ENCODE measurements around the gene BDP1. TPM values are rescaled to one million over a fixed set of nuclear protein-coding genes. Genes with fewer than 3 reads are reported as not detected.
"Not testable (repeated sequence)": the region's sequence is repeated elsewhere in the genome, so short reads cannot be mapped to it uniquely, and the experiment has no call there.

BDP1 gene
- total RNA-seq, 1 experiment from 2014 or later: 31.2 TPM

- CTCF ChIA-PET: no interaction called here
- intact Hi-C loops (cut with micrococcal nuclease; ENCODE audit: unreplicated experiment): no loop called here
- Mint-ChIP-seq H3K4me3 (ENCODE audit: low read depth, unreplicated experiment) (no peak overlapping the region), H3K9me3 (ENCODE audit: low read depth, unreplicated experiment) (no peaks in the 10 kb centered on the region), H3K4me1 (ENCODE audit: low read depth, unreplicated experiment) (no peaks in the 10 kb centered on the region), H3K36me3 (ENCODE audit: insufficient read depth, unreplicated experiment) (peaks cover 22% of the 10 kb centered on the region), H3K27me3 (ENCODE audit: unreplicated experiment) (no peaks in the 10 kb centered on the region), H3K27ac (ENCODE audit: unreplicated experiment) (no peak overlapping the region)
- TF ChIP-seq CTCF (IDR thresholded peaks at IDR 0.05; ENCODE audit: unreplicated experiment): no peak
- BruUV-seq (replicated peaks): no TSS peak
- DNase-seq: no peak
Observed at GRCh38 chr5:71533142-71533541, 77.7 kb downstream of the BDP1 start.

GRCh38 chr5:71533615-71534014 is 78.2 kb downstream of the BDP1 start:
- H3K27ac Mint-ChIP-seq (ENCODE audit: unreplicated experiment): no peak overlapping the region
- no peak for DNase-seq
- no peak overlapping the region for H3K4me3 Mint-ChIP-seq (ENCODE audit: low read depth, unreplicated experiment)
- no peak for TF ChIP-seq CTCF (IDR thresholded peaks at IDR 0.05; ENCODE audit: unreplicated experiment)
- intact Hi-C loops (cut with micrococcal nuclease; ENCODE audit: unreplicated experiment): no loop called here
- H3K36me3 Mint-ChIP-seq (ENCODE audit: insufficient read depth, unreplicated experiment): peaks cover 22% of the 10 kb centered on the region
- H3K27me3 Mint-ChIP-seq (ENCODE audit: unreplicated experiment): no peaks in the 10 kb centered on the region
- no peaks in the 10 kb centered on the region for H3K9me3 Mint-ChIP-seq (ENCODE audit: low read depth, unreplicated experiment)
- no TSS peak for BruUV-seq (replicated peaks)
- CTCF ChIA-PET: interaction anchor here (0.6 kb wide), 1 partner anchor 189 kb away, joined by 3 read pairs; no protein-coding TSS in a partner anchor
- H3K4me1 Mint-ChIP-seq (ENCODE audit: low read depth, unreplicated experiment): no peaks in the 10 kb centered on the region

GRCh38 chr5:71537687-71538086 is 82.2 kb downstream of the BDP1 start:
- intact Hi-C loops (cut with micrococcal nuclease; ENCODE audit: unreplicated experiment): no loop called here
- H3K36me3 Mint-ChIP-seq (ENCODE audit: insufficient read depth, unreplicated experiment): peaks cover 22% of the 10 kb centered on the region
- H3K27ac Mint-ChIP-seq (ENCODE audit: unreplicated experiment): no peak overlapping the region
- no peaks in the 10 kb centered on the region for H3K4me1 Mint-ChIP-seq (ENCODE audit: low read depth, unreplicated experiment)
- CTCF ChIA-PET: no interaction called here
- TF ChIP-seq CTCF (IDR thresholded peaks at IDR 0.05; ENCODE audit: unreplicated experiment): no peak
- no peak for DNase-seq
- H3K9me3 Mint-ChIP-seq (ENCODE audit: low read depth, unreplicated experiment): no peaks in the 10 kb centered on the region
- no TSS peak for BruUV-seq (replicated peaks)
- no peaks in the 10 kb centered on the region for H3K27me3 Mint-ChIP-seq (ENCODE audit: unreplicated experiment)
- H3K4me3 Mint-ChIP-seq (ENCODE audit: low read depth, unreplicated experiment): no peak overlapping the region

GRCh38 chr5:71550885-71551284 is 95.4 kb downstream of the BDP1 start:
- H3K4me1 Mint-ChIP-seq (ENCODE audit: low read depth, unreplicated experiment); DNase-seq; CTCF ChIA-PET; H3K4me3 Mint-ChIP-seq (ENCODE audit: low read depth, unreplicated experiment); BruUV-seq (replicated peaks); H3K27ac Mint-ChIP-seq (ENCODE audit: unreplicated experiment); H3K9me3 Mint-ChIP-seq (ENCODE audit: low read depth, unreplicated experiment); H3K27me3 Mint-ChIP-seq (ENCODE audit: unreplicated experiment); intact Hi-C loops (cut with micrococcal nuclease; ENCODE audit: unreplicated experiment): not testable (repeated sequence)
- peaks cover 42% of the 10 kb centered on the region for H3K36me3 Mint-ChIP-seq (ENCODE audit: insufficient read depth, unreplicated experiment)

- CTCF ChIA-PET: not testable (repeated sequence)
- peaks cover 42% of the 10 kb centered on the region for H3K36me3 Mint-ChIP-seq (ENCODE audit: insufficient read depth, unreplicated experiment)
Observed at GRCh38 chr5:71551582-71551981, 96.1 kb downstream of the BDP1 start.

GRCh38 chr5:71552026-71552749 is 96.7 kb downstream of the BDP1 start:
- H3K4me1 Mint-ChIP-seq (ENCODE audit: low read depth, unreplicated experiment); CTCF ChIA-PET; BruUV-seq (replicated peaks); intact Hi-C loops (cut with micrococcal nuclease; ENCODE audit: unreplicated experiment); H3K27me3 Mint-ChIP-seq (ENCODE audit: unreplicated experiment); DNase-seq; H3K27ac Mint-ChIP-seq (ENCODE audit: unreplicated experiment); H3K4me3 Mint-ChIP-seq (ENCODE audit: low read depth, unreplicated experiment); H3K9me3 Mint-ChIP-seq (ENCODE audit: low read depth, unreplicated experiment): not testable (repeated sequence)
- H3K36me3 Mint-ChIP-seq (ENCODE audit: insufficient read depth, unreplicated experiment): peaks cover 40% of the 10 kb centered on the region

More at GRCh38 chr5:71551582-71551981, 96.1 kb downstream of the BDP1 start:
- DNase-seq; H3K27me3 Mint-ChIP-seq (ENCODE audit: unreplicated experiment); H3K4me1 Mint-ChIP-seq (ENCODE audit: low read depth, unreplicated experiment); H3K9me3 Mint-ChIP-seq (ENCODE audit: low read depth, unreplicated experiment); intact Hi-C loops (cut with micrococcal nuclease; ENCODE audit: unreplicated experiment); H3K4me3 Mint-ChIP-seq (ENCODE audit: low read depth, unreplicated experiment); BruUV-seq (replicated peaks); H3K27ac Mint-ChIP-seq (ENCODE audit: unreplicated experiment): not testable (repeated sequence)

Measured in Calu3 (cell line).